Kidney epithelial cell (primary cell): ENCODE measurements around the gene HOXA10. TPM values are rescaled to one million over a fixed set of nuclear protein-coding genes. Genes with fewer than 3 reads are reported as not detected.

Experiments
- DNase-seq: peaks from one replicate; pipeline ENCODE4 v3.0.0-alpha.2; 2010; ENCODE audit warnings: low read depth
- H3K27me3 ChIP-seq: 2 replicates; pipeline ENCODE4 v1.6.0; 2011; ENCODE audit warnings: low read length; ENCODE audit not compliant: control insufficient read depth, insufficient read depth
- H3K36me3 ChIP-seq: 2 replicates; pipeline ENCODE4 v1.5.1; 2011; ENCODE audit warnings: low read length; ENCODE audit not compliant: control insufficient read depth, insufficient read depth
- H3K4me3 ChIP-seq: 2 replicates; pipeline ENCODE4 v1.5.1; 2011; ENCODE audit warnings: low read depth, mild to moderate bottlenecking, control low read depth, low read length
- CTCF ChIP-seq: IDR thresholded peaks from 2 replicates; pipeline ENCODE4 v1.5.1; 2011; ENCODE audit warnings: mild to moderate bottlenecking, moderate library complexity, low read length, control low read depth, inconsistent platforms; ENCODE audit not compliant: insufficient read depth, poor library complexity, severe bottlenecking
- total RNA-seq: library from RNA; depleted of rRNA; stranded (reverse); fragments of >200 nt; gene quantifications from 2 replicates; pipeline ENCODE4 v1.2.3, GENCODE V29; 2015

HOXA10 gene
- total RNA-seq, 1 donor from 2014 or later = 29.1 TPM

DNA sequence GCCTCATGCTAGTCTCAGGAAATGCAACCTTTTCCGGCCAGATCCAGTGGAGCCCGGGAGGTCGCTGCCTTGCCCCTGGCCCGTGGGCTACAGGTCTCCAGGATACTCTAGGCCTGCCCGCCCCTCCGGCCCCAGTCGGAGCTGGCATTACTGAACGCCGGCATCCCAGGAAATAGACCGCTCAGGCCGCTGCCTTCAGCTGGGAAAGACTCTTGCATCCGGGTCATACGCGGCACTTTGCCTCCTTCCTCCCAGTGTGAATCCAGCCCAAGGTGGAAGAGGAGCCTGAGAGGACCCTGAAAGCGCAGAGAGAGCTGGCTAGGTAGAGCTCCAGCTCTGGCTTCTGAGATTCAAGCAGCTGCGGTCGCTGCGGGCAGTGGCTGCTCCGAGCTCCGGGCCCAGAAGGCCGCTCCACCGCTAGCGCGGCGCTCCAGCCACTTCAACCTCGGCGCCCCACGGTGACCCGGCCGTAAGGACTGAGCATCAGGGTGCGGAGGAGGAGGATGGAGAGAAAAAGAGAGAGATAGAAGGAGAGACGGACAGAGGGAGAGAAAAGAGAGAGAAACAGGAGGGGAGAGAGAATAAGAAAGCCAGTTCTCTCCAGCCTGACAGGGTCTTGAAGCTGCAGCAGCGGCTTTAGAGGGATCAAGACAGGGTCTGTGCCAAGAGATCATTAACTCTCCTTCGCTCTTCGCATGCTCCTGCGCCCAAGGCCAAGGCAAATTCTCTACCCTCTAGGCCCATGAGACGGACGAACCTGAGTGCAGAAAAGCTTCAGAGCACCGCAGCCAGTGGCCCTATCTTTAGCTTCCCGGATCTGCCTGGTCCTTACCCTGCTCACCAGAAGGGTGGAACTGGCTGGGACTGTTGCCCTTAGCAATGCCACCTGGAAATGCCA, 1.8 kb upstream of the HOXA10 start:
- TF ChIP-seq CTCF = no peak
- Histone ChIP-seq H3K36me3 (peaks cover 1% of the 10 kb centered on the region), H3K4me3 (peak overlapping the region; percentile 72), H3K27me3 (no peaks in the 10 kb centered on the region)
- DNase-seq = no peak

DNA sequence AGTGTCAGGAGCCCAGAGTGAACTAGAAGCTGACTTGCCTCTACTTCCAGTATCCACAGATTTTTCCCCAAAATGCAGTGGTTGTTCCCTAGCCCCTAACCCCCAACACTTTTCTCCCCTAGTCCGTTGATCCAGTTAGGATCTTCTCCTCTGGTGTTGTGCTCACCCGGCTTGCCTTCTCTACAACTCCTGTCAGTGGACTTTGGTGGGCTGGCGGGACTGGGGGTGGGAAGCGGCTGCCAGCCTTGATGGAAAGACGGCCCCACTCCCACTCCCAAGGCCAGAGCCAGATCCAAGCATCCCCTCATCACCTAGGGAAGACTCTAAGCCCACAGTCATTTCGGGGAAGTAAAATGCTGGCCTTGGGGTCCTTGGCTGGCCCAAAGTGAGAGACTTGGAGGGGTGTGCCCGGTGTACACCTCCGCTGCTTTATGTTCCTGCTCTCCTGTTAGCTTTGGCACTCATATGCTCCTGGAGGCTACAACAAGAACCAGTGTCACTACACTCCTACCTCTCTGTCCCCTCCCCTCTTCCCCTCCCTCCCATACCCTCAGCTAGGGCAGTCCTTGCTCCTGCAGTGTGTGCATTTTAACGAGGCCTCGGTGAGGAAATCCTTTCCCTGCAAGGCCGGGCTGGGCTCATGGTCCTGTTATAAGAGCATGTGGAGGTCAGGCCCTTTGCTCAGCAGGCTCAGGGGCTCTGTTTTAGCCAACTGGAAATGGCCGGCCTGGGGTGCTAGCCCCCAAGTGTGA, 930 bp upstream of the HOXA10 start:
- Histone ChIP-seq H3K4me3 (peak overlapping the region; percentile 72), H3K36me3 (peaks cover 1% of the 10 kb centered on the region), H3K27me3 (no peaks in the 10 kb centered on the region)
- DNase-seq = no peak
- TF ChIP-seq CTCF = no peak

- peaks cover 2% of the 10 kb centered on the region for H3K36me3 ChIP-seq
- peak overlapping the region; percentile 72 for H3K4me3 ChIP-seq
- no peaks in the 10 kb centered on the region for H3K27me3 ChIP-seq
- TF ChIP-seq CTCF = no peak
- no peak for DNase-seq
Observed at GRCh38 chr7:27173511-27173955, 587 bp downstream of the HOXA10 start.

DNA sequence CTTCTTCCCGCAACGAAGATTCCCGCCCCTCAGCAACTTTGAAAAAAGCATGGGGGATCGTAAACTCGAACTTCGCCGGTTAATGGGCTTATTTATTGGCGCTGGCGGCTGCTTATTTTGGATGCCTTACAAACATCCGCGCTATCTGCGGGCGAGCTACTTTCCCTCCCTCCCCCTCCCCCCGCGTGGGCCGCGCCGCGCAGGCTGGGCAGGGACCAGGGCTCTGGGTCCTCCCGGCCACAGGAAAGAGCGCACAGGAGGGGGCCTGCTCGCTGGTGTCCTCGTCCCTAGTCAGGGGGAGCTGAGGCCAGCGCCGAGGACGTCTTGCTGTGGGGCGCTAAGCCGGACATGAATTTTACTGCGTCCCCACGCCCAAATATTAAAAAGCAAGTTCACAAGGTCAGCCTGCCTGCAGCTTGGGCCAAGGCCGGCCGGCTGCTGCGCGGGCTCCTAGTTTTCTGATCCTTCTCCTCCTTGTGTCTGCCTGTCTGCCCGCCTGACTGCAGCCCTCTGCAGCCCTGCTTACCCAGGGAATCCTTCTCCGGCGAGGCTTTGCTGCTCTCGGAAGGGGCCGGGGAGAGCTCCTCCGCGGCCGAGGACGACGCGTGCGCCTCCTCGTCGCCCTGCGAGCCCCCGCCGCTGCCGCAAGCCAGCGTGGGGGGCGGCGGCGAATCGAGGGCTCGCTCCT, 1.2 kb downstream of the HOXA10 start:
- Histone ChIP-seq H3K36me3 (peaks cover 2% of the 10 kb centered on the region), H3K27me3 (no peaks in the 10 kb centered on the region), H3K4me3 (peak overlapping the region; percentile 72)
- TF ChIP-seq CTCF = no peak
- DNase-seq = no peak

- no peak for TF ChIP-seq CTCF
- Histone ChIP-seq H3K36me3 (peaks cover 2% of the 10 kb centered on the region), H3K27me3 (no peaks in the 10 kb centered on the region), H3K4me3 (peak overlapping the region; percentile 72)
- no peak for DNase-seq
Observed at GRCh38 chr7:27172315-27172774, 1.8 kb downstream of the HOXA10 start.
